Memory B cell (primary cell): ENCODE results near the gene GSTA5.
"Not testable (repeated sequence)": the region's sequence is repeated elsewhere in the genome, so short reads cannot be mapped to it uniquely, and the experiment has no call there.

ENCODE experiments used
- ATAC-seq: fragments of 150-1000 bp; cut with Tn5 transposase; 2 replicates; pipeline ENCODE4 v1.10.0; 2021; ENCODE audit warnings: low read depth, mild to moderate bottlenecking, moderate library complexity
- DNase-seq, 2 donors: peaks; one replicate each; pipeline ENCODE4 v3.0.0; 2022; ENCODE audit warnings: low spot score in 2 of 2
- H3K27ac Mint-ChIP-seq: one replicate; pipeline ENCODE4 v1.8.0; 2022; ENCODE audit warnings: mild to moderate bottlenecking, moderate library complexity, mixed read lengths
- H3K27me3 Mint-ChIP-seq: one replicate; pipeline ENCODE4 v1.8.0; 2022; ENCODE audit warnings: mixed read lengths
- H3K36me3 Mint-ChIP-seq: one replicate; pipeline ENCODE4 v1.8.0; 2022; ENCODE audit warnings: mild to moderate bottlenecking, mixed read lengths
- H3K4me1 Mint-ChIP-seq: one replicate; pipeline ENCODE4 v1.8.0; 2022; ENCODE audit warnings: mixed read lengths
- H3K4me3 Mint-ChIP-seq: one replicate; pipeline ENCODE4 v1.8.0; 2022; ENCODE audit warnings: mild to moderate bottlenecking, moderate library complexity, mixed read lengths
- H3K9me3 Mint-ChIP-seq: one replicate; pipeline ENCODE4 v1.8.0; 2022; ENCODE audit warnings: mixed read lengths

GSTA5 gene

GRCh38 chr6:52788478-52788877 lies 52.1 kb downstream of the GSTA5 start:
- no peak for ATAC-seq
- Mint-ChIP-seq H3K9me3 (peaks cover 1% of the 10 kb centered on the region), H3K36me3 (no peaks in the 10 kb centered on the region), H3K4me1 (no peaks in the 10 kb centered on the region), H3K4me3 (no peak overlapping the region), H3K27me3 (peaks cover 5% of the 10 kb centered on the region), H3K27ac (no peak overlapping the region)
- no peak for DNase-seq

GRCh38 chr6:52787917-52788316 lies 52.7 kb downstream of the GSTA5 start:
- no peak for DNase-seq
- Mint-ChIP-seq H3K27me3 (peaks cover 3% of the 10 kb centered on the region), H3K36me3 (no peaks in the 10 kb centered on the region), H3K4me3 (no peak overlapping the region), H3K27ac (no peak overlapping the region), H3K9me3 (peaks cover 1% of the 10 kb centered on the region), H3K4me1 (no peaks in the 10 kb centered on the region)
- ATAC-seq: no peak

GRCh38 chr6:52786249-52786956 lies 54.2 kb downstream of the GSTA5 start:
- H3K36me3 Mint-ChIP-seq: no peaks in the 10 kb centered on the region
- no peak for DNase-seq
- H3K27me3 Mint-ChIP-seq: peaks cover 5% of the 10 kb centered on the region
- ATAC-seq: no peak
- no peak overlapping the region for H3K4me3 Mint-ChIP-seq
- peaks cover 1% of the 10 kb centered on the region for H3K9me3 Mint-ChIP-seq
- no peaks in the 10 kb centered on the region for H3K4me1 Mint-ChIP-seq
- no peak overlapping the region for H3K27ac Mint-ChIP-seq

- not testable (repeated sequence) for H3K36me3 Mint-ChIP-seq, H3K4me1 Mint-ChIP-seq, ATAC-seq, H3K4me3 Mint-ChIP-seq, H3K9me3 Mint-ChIP-seq, DNase-seq, H3K27ac Mint-ChIP-seq, H3K27me3 Mint-ChIP-seq
Measured at GRCh38 chr6:52782696-52783274, 57.8 kb downstream of the GSTA5 start.

GRCh38 chr6:52782209-52782608 lies 58.4 kb downstream of the GSTA5 start:
- not testable (repeated sequence) for H3K4me1 Mint-ChIP-seq, DNase-seq, H3K9me3 Mint-ChIP-seq, ATAC-seq, H3K4me3 Mint-ChIP-seq, H3K27ac Mint-ChIP-seq, H3K36me3 Mint-ChIP-seq
- peaks cover 10% of the 10 kb centered on the region for H3K27me3 Mint-ChIP-seq
